AG04449 (cell line): ENCODE measurements around the gene OSBP2.

Experiments
- CTCF ChIA-PET: fragments of 350-600 bp; formaldehyde crosslinking; extraction: SDS; loops from one replicate; lab custom pipeline; 2021; ENCODE audit warnings: antibody characterized with exemption; lab: Yijun Ruan, JAX
- POLR2A ChIA-PET: fragments of 400-600, 350-600 bp; formaldehyde crosslinking; extraction: SDS; loops from one replicate; lab custom pipeline; 2020; ENCODE audit warnings: antibody characterized with exemption, inconsistent platforms; lab: Yijun Ruan, JAX
- DNase-seq: peaks from one replicate; pipeline ENCODE4 v3.0.0-alpha.2; 2010; ENCODE audit warnings: low read depth, low spot score
- H3K4me3 ChIP-seq: 2 replicates; pipeline ENCODE4 v1.5.1; 2011; ENCODE audit warnings: low read depth, mild to moderate bottlenecking, control low read depth, low read length
- TF ChIP-seq, protein P1 (sequence below): IDR thresholded peaks from one replicate; pipeline ENCODE4 v1.5.1; 2011; ENCODE audit warnings: mild to moderate bottlenecking, moderate library complexity, low read length, control low read depth, inconsistent platforms; ENCODE audit not compliant: insufficient read depth; ENCODE audit errors: missing control alignments

Gene OSBP2

DNA sequence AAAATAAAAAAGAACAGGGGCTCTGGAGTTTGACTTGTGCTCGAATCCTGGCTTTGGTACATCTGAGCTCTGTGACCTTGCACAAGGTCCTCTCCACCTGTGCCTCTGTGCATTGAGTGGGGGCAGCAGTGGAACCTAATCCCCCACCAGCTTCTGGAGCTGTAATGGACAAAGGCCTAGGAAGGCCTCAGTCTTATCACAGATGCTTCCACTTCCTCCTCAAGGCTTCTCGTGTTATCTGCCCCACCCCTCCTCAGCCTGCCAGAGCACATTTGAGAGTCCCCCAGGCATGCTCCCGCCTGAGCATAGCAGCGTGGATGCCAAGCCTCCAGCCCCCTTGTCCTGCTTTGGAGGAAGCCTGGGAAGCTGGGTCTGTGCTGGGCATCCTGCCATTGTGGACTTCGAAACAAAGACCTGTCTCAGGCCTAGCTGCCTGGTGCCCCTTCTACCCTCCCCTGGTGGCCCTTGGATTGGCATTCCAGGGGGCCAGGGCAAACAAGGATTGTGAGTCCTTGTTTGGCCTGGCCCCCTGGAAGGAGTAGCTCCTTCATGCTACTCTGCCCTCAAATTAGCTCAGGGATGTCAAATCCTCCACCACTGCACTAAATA, 44.1 kb upstream of the OSBP2 start:
- TF ChIP-seq, protein P1, sequence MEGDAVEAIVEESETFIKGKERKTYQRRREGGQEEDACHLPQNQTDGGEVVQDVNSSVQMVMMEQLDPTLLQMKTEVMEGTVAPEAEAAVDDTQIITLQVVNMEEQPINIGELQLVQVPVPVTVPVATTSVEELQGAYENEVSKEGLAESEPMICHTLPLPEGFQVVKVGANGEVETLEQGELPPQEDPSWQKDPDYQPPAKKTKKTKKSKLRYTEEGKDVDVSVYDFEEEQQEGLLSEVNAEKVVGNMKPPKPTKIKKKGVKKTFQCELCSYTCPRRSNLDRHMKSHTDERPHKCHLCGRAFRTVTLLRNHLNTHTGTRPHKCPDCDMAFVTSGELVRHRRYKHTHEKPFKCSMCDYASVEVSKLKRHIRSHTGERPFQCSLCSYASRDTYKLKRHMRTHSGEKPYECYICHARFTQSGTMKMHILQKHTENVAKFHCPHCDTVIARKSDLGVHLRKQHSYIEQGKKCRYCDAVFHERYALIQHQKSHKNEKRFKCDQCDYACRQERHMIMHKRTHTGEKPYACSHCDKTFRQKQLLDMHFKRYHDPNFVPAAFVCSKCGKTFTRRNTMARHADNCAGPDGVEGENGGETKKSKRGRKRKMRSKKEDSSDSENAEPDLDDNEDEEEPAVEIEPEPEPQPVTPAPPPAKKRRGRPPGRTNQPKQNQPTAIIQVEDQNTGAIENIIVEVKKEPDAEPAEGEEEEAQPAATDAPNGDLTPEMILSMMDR = no peak
- DNase-seq = no peak
- H3K4me3 ChIP-seq = no peak overlapping the region
- ChIA-PET CTCF (interaction anchor here (1.5 to 5.3 kb wide), 2 partner anchors 17 to 104 kb away, joined by 6 to 26 read pairs; no protein-coding TSS in a partner anchor), POLR2A (interaction anchor here (0.7 to 1.4 kb wide), 2 partner anchors 15 to 53 kb away, joined by 3 to 5 read pairs; partner anchors contain the start of gene SLC35E4)

DNA sequence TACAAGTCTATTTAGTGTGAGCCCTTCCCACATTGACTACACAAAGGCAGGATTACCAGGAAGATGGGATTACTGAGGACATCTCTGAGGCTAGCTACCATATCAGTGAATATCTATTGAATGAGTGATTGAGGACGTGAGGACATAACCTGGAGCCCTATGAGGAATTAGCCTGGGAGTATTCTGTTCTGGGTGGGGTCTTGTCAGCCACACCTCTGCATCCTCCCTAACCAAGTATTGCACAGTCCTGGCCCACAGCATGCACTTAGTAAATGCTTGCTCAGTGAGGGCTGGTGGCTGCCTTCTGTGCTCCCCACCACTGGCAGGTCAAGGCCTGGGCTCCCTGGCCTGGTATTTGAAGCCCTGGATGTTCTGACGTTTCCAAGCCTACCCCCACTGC, 41.8 kb upstream of the OSBP2 start:
- TF ChIP-seq, protein P1 = no peak
- CTCF ChIA-PET = interaction anchor here (5.3 kb wide), 1 partner anchor 19 kb away, joined by 26 read pairs; no protein-coding TSS in a partner anchor
- DNase-seq = no peak
- POLR2A ChIA-PET = no interaction called here
- H3K4me3 ChIP-seq = no peak overlapping the region

DNA sequence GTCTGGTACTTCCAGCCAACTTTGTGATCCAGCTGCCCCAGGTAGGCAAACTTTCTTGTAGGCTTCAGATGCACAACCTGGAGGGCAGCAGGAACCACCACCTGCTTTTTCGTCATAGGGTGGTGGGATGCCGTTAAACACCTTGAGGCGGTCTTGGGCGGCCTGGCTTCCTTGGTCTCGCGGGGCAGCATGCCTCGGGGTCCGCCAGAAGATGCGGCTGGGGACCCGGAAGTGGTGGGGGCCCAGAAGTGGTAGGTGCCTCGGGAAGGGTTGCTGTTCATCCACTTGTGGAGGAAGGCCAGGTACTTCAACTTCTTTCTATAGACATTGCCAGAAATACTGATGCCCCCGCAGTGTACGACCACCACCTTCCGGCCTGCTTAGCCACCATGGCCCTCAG, 40.3 kb upstream of the OSBP2 start:
- ChIA-PET CTCF (interaction anchor here (1.7 kb wide), 1 partner anchor 20 kb away, joined by 5 read pairs; no protein-coding TSS in a partner anchor), POLR2A (interaction anchor here (0.6 kb wide), 1 partner anchor 19 kb away, joined by 3 read pairs; the partner anchor contains the start of gene SLC35E4)
- DNase-seq = no peak
- TF ChIP-seq, protein P1 = no peak
- no peak overlapping the region for H3K4me3 ChIP-seq

DNA sequence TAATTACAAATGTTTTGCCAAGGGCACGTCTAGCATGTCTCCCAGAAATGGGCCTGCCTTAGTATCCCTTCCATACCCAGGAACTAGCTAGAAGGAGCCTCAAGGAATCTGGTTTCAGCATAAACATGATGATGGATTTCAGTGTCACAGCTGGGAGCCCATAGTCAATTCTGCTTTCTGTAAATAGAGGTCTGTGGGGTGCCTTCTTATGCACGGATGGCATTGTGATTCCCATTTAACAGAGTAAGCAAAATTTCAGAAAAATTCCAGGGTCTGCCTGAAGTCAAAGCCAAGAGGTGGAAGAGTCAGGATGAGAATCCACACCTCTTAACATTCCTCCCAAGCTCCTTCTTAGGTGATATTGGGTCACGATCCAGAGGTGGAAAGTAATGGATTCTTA, 39.1 kb upstream of the OSBP2 start:
- POLR2A ChIA-PET = interaction anchor here (0.6 kb wide), 1 partner anchor 50 kb away, joined by 3 read pairs; no protein-coding TSS in a partner anchor
- TF ChIP-seq, protein P1 = no peak
- DNase-seq = no peak
- no peak overlapping the region for H3K4me3 ChIP-seq
- CTCF ChIA-PET = interaction anchor here (1.7 kb wide), 1 partner anchor 21 kb away, joined by 5 read pairs; no protein-coding TSS in a partner anchor

DNA sequence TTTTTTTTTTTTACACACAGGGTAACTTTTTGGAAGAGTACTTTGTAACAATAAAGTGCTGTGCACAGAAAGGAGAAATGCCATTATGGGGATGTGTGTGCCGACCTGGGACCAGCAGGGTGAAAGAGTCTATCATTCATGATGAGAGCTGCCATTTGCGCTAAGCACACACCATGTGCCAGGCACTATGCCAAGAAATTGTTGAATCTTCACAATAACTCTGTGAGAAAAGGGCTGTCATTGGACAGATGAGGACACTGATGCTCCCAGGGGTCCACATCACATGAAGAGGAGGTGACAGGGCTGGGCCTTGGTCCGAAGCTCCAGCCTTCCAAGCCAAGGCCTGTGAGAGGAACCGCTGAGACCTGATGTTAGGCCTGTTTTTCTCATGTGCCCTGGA, 32.6 kb upstream of the OSBP2 start:
- ChIA-PET POLR2A (no interaction called here), CTCF (interaction anchor here (3.5 to 4.3 kb wide), 2 partner anchors 28 to 93 kb away, joined by 16 to 17 read pairs; partner anchors contain the start of gene SLC35E4)
- DNase-seq = no peak
- TF ChIP-seq, protein P1 = no peak
- no peak overlapping the region for H3K4me3 ChIP-seq

DNA sequence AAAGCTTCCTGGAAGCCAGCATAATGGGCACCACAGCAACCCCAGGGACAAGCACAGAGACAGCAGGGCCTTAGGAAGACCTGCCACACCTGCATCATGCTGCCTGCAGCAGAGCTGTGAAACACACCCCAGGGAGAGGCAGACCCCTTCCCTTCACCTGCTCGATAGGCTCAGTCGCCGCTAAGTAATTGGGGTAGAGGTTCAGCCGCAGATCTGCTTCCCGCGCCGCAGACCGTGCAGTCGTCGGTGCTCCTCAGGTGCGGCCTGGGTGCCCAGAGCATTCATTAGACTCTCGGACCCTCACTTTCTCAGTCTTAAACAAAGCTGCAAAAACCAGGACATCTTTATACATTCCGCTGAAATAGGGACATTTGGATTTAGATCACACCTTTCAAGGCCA, 29.9 kb upstream of the OSBP2 start:
- H3K4me3 ChIP-seq = no peak overlapping the region
- DNase-seq = no peak
- ChIA-PET CTCF (interaction anchor here (0.7 kb wide), 1 partner anchor 22 kb away, joined by 3 read pairs; no protein-coding TSS in a partner anchor), POLR2A (no interaction called here)
- TF ChIP-seq, protein P1 = no peak
